Panc1 (cell line): ENCODE measurements around the gene SV2B. TPM values are rescaled to one million over a fixed set of nuclear protein-coding genes. Genes with fewer than 3 reads are reported as not detected.
"Not testable (repeated sequence)": the region's sequence is repeated elsewhere in the genome, so short reads cannot be mapped to it uniquely, and the experiment has no call there.

Experiments
- ATAC-seq: fragments of 200-7000 bp; cut with Tn5 transposase; 2 replicates; pipeline ENCODE4 v1.9.1; 2020; ENCODE audit warnings: mild to moderate bottlenecking, moderate library complexity
- BruUV-seq: library from RNA; stranded (reverse); fragments of 400-500 nt; replicated peaks from 2 replicates; lab custom pipeline; 2021; lab: Mats Ljungman, UMichigan
- CTCF ChIA-PET: fragments of 300-600 bp; sonication (Branson Sonifier 250); formaldehyde crosslinking; loops from one replicate; lab custom pipeline; 2022; ENCODE audit warnings: antibody characterized with exemption; lab: Charles Lee
- POLR2A ChIA-PET: fragments of 300-600 bp; sonication (Branson Sonifier 250); formaldehyde crosslinking; loops from one replicate; lab custom pipeline; 2022; ENCODE audit warnings: antibody characterized with exemption; lab: Charles Lee
- DNase-seq: peaks from one replicate; pipeline ENCODE4 v3.0.0-alpha.2; 2010; ENCODE audit warnings: low read depth, low spot score
- H3K27ac ChIP-seq: 2 replicates; pipeline ENCODE4 v1.5.1; 2011; ENCODE audit warnings: mild to moderate bottlenecking, low read length, inconsistent platforms
- H3K27me3 ChIP-seq: fragments of 200-500 bp; sonication (Bioruptor generic); 2 replicates; pipeline ENCODE4 v1.6.0; 2014; ENCODE audit warnings: low read length, inconsistent platforms; ENCODE audit not compliant: control insufficient read depth, insufficient read depth
- H3K36me3 ChIP-seq: fragments of 200-500 bp; sonication (Bioruptor generic); 2 replicates; pipeline ENCODE4 v1.5.1; 2014; ENCODE audit warnings: inconsistent platforms, mild to moderate bottlenecking, low read length, moderate library complexity; ENCODE audit not compliant: control insufficient read depth, insufficient read depth
- H3K4me1 ChIP-seq: 2 replicates; pipeline ENCODE4 v1.5.1; 2011; ENCODE audit warnings: inconsistent platforms, mild to moderate bottlenecking, low read length, moderate library complexity; ENCODE audit not compliant: control insufficient read depth, insufficient read depth
- H3K4me3 ChIP-seq, 2 experiments: 2 replicates each; pipeline ENCODE4 v1.5.1; 2011 to 2012; ENCODE audit warnings: low read depth in 2 of 2, low read length in 2 of 2, mild to moderate bottlenecking in 2 of 2, inconsistent platforms in 1 of 2, moderate library complexity in 1 of 2
- H3K9me3 ChIP-seq: fragments of 200-500 bp; sonication (Bioruptor generic); 2 replicates; pipeline ENCODE4 v1.5.1; 2014; ENCODE audit warnings: low read depth, mild to moderate bottlenecking, inconsistent platforms, low read length, moderate library complexity; ENCODE audit not compliant: control insufficient read depth, insufficient read depth
- POLR2AphosphoS5 ChIP-seq: IDR thresholded peaks from 2 replicates; pipeline ENCODE4 v1.6.1; 2012; ENCODE audit warnings: mild to moderate bottlenecking, low read depth, low read length, moderate library complexity
- REST ChIP-seq, 2 experiments: IDR thresholded peaks; 2 replicates each; pipeline ENCODE4 v1.6.1; 2011 to 2012; ENCODE audit warnings: low read depth in 2 of 2, control low read depth in 1 of 2, low read length in 1 of 2, mild to moderate bottlenecking in 1 of 2, moderate library complexity in 1 of 2; ENCODE audit not compliant: insufficient read depth in 1 of 2
- SIN3A ChIP-seq: IDR thresholded peaks from 2 replicates; pipeline ENCODE4 v1.6.1; 2012; ENCODE audit warnings: low read depth, mild to moderate bottlenecking, low read length, moderate library complexity, borderline replicate concordance; ENCODE audit not compliant: insufficient read depth
- TCF7L2 ChIP-seq: IDR thresholded peaks from 2 replicates; pipeline ENCODE4 v1.6.1; 2011; ENCODE audit warnings: mild to moderate bottlenecking, low read depth, low read length, inconsistent platforms
- in situ Hi-C: cut with HindIII; loops from 2 replicates; pipeline ENCODE4 v1.10.0; 2016; ENCODE audit warnings: low sequenced_read_pairs, low pct_unique_long_range_greater_than_20kb
- intact Hi-C: fragments of 100-400 bp; cut with micrococcal nuclease; formaldehyde crosslinking; loops from one replicate; pipeline ENCODE4 v1.10.0; 2022; ENCODE audit not compliant: unreplicated experiment
- total RNA-seq: library from RNA; stranded (reverse); gene quantifications from one replicate; pipeline ENCODE4 v1.2.1, GENCODE V29; 2021; ENCODE audit not compliant: unreplicated experiment
- TF ChIP-seq, protein P1 (sequence below): fragments of 450-650 bp; IDR thresholded peaks from 2 replicates; pipeline ENCODE4 v1.5.1; 2017; ENCODE audit warnings: mild to moderate bottlenecking

Gene SV2B
- total RNA-seq, 1 experiment from 2014 or later: not detected

GRCh38 chr15:91077029-91077428 is 23.0 kb upstream of the SV2B start:
- in situ Hi-C loops: no loop called here
- Histone ChIP-seq H3K4me3 (no peak overlapping the region), H3K27me3 (peaks cover 10% of the 10 kb centered on the region; the same call in 1 of the 2 replicates), H3K9me3 (no peaks in the 10 kb centered on the region; the same call in 1 of the 2 replicates), H3K4me1 (no peaks in the 10 kb centered on the region), H3K27ac (no peak overlapping the region), H3K36me3 (no peaks in the 10 kb centered on the region)
- CTCF ChIA-PET: no interaction called here
- TF ChIP-seq SIN3A (no peak), POLR2AphosphoS5 (no peak), REST (IDR thresholded peaks at IDR 0.05; ENCODE audit: insufficient read depth in 1 of 2, low read depth in 2 of 2, low read length in 1 of 2) (no peak), TCF7L2 (no peak)
- TF ChIP-seq, protein P1, sequence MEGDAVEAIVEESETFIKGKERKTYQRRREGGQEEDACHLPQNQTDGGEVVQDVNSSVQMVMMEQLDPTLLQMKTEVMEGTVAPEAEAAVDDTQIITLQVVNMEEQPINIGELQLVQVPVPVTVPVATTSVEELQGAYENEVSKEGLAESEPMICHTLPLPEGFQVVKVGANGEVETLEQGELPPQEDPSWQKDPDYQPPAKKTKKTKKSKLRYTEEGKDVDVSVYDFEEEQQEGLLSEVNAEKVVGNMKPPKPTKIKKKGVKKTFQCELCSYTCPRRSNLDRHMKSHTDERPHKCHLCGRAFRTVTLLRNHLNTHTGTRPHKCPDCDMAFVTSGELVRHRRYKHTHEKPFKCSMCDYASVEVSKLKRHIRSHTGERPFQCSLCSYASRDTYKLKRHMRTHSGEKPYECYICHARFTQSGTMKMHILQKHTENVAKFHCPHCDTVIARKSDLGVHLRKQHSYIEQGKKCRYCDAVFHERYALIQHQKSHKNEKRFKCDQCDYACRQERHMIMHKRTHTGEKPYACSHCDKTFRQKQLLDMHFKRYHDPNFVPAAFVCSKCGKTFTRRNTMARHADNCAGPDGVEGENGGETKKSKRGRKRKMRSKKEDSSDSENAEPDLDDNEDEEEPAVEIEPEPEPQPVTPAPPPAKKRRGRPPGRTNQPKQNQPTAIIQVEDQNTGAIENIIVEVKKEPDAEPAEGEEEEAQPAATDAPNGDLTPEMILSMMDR: no peak
- POLR2A ChIA-PET: no interaction called here
- no TSS peak for BruUV-seq
- ATAC-seq (no peak), DNase-seq (no peak)
- intact Hi-C loops: no loop called here

DNA sequence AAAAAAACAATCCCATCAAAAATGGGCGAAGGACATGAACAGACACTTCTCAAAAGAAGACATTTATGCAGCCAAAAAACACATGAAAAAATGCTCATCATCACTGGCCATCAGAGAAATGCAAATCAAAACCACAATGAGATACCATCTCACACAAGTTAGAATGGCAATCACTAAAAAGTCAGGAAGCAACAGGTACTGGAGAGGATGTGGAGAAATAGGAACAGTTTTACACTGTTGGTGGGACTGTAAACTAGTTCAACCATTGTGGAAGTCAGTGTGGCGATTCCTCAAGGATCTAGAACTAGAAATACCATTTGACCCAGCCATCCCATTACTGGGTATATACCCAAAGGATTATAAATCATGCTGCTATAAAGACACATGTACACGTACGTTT is 6.2 kb upstream of the SV2B start:
- BruUV-seq, DNase-seq, CTCF ChIA-PET, POLR2A ChIA-PET, H3K4me1 ChIP-seq, H3K36me3 ChIP-seq, ATAC-seq, H3K4me3 ChIP-seq, intact Hi-C loops, H3K9me3 ChIP-seq, H3K27ac ChIP-seq, in situ Hi-C loops: not testable (repeated sequence)
- H3K27me3 ChIP-seq: peaks cover 21% of the 10 kb centered on the region

GRCh38 chr15:91098451-91098850 is 1.6 kb upstream of the SV2B start:
- H3K27me3 ChIP-seq: peaks cover 50% of the 10 kb centered on the region
- no peak overlapping the region for H3K4me3 ChIP-seq
- intact Hi-C loops: no loop called here
- no peaks in the 10 kb centered on the region for H3K36me3 ChIP-seq
- ChIA-PET CTCF (no interaction called here), POLR2A (interaction anchor here (0.6 kb wide), 1 partner anchor 723 kb away, joined by 7 read pairs; no protein-coding TSS in a partner anchor)
- BruUV-seq: no TSS peak
- ATAC-seq (no peak), DNase-seq (no peak)
- H3K9me3 ChIP-seq: no peaks in the 10 kb centered on the region
- TF ChIP-seq TCF7L2: no peak
- TF ChIP-seq, protein P1: no peak
- TF ChIP-seq POLR2AphosphoS5: no peak
- TF ChIP-seq REST (IDR thresholded peaks at IDR 0.05; ENCODE audit: insufficient read depth in 1 of 2, low read depth in 2 of 2, low read length in 1 of 2): no peak
- TF ChIP-seq SIN3A: no peak
- H3K27ac ChIP-seq: no peak overlapping the region
- in situ Hi-C loops: no loop called here
- no peaks in the 10 kb centered on the region for H3K4me1 ChIP-seq
